ENCODE results near the gene C4BPA. TPM values are rescaled to one million over a fixed set of nuclear protein-coding genes. Genes with fewer than 3 reads are reported as not detected.
A peak's percentile ranks its signal among the peaks of the same experiment; 100 is the strongest.

The C4BPA gene
- total RNA-seq, 1 donor from 2014 or later = not detected

- DNase-seq (ENCODE audit: low read depth in 2 of 2) = peak; percentile 20 to 46
These were observed 84.9 kb downstream of the C4BPA start for GRCh38 chr1:207188901-207189300.

- DNase-seq (ENCODE audit: low read depth in 2 of 2) = no peak
These were observed 87.0 kb downstream of the C4BPA start for GRCh38 chr1:207191061-207191460.

GRCh38 chr1:207191776-207192175 lies 87.7 kb downstream of the C4BPA start:
- no peak for DNase-seq (ENCODE audit: low read depth in 2 of 2)

GRCh38 chr1:207194197-207194596 lies 90.2 kb downstream of the C4BPA start:
- no peak for DNase-seq (ENCODE audit: low read depth in 2 of 2)

Other genes starting within 250 kb of the C4BPA start
- not detected in 2 replicates for gene IL20, start 238.6 kb upstream of the C4BPA start, total RNA-seq
- gene IL24, start 206.8 kb upstream of the C4BPA start, total RNA-seq = not detected in 2 replicates
- gene FCMR, start 182.3 kb upstream of the C4BPA start, total RNA-seq = 0.25 TPM in 1 of 2 replicates, not detected in the other
- gene PIGR, start 157.8 kb upstream of the C4BPA start, total RNA-seq = not detected in 2 replicates
- gene FCAMR, start 133.8 kb upstream of the C4BPA start, total RNA-seq = not detected in 2 replicates
- gene C1orf116, start 71.5 kb upstream of the C4BPA start, total RNA-seq = not detected in 2 replicates
- gene YOD1, start 53.0 kb upstream of the C4BPA start, total RNA-seq = 5.1 and 5.8 TPM in 2 replicates
- gene PFKFB2, start 51.0 kb upstream of the C4BPA start, total RNA-seq = 0.90 and 1.5 TPM in 2 replicates
- 0.13 TPM in 1 of 2 replicates, not detected in the other for gene C4BPB, start 15.4 kb upstream of the C4BPA start, total RNA-seq
- 85.1 and 99.6 TPM in 2 replicates for gene CD55, start 217.4 kb downstream of the C4BPA start, total RNA-seq

Measured in dermis microvascular lymphatic vessel endothelial cell (primary cell).